ENCODE results near the gene GREB1L.

DNA sequence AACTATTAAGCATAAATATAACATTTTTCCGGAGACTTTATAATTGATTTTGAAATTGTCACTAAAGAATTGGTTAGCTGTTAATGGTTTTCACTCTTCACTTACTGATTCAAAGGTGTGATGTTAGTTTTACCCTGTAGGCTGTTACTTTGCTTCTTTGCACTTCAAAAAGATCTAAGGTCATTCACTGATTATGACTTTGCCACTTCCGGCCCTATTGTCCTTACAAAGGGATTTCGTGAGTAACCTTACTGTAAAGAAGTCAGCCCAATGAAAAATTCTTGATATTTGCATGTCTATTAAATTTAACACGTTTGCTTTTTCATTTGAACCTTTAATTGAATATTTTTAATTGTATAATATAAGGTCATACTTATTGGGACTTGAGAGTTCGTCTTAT lies 61.4 kb downstream of the GREB1L start:
- TF ChIP-seq, protein P1, sequence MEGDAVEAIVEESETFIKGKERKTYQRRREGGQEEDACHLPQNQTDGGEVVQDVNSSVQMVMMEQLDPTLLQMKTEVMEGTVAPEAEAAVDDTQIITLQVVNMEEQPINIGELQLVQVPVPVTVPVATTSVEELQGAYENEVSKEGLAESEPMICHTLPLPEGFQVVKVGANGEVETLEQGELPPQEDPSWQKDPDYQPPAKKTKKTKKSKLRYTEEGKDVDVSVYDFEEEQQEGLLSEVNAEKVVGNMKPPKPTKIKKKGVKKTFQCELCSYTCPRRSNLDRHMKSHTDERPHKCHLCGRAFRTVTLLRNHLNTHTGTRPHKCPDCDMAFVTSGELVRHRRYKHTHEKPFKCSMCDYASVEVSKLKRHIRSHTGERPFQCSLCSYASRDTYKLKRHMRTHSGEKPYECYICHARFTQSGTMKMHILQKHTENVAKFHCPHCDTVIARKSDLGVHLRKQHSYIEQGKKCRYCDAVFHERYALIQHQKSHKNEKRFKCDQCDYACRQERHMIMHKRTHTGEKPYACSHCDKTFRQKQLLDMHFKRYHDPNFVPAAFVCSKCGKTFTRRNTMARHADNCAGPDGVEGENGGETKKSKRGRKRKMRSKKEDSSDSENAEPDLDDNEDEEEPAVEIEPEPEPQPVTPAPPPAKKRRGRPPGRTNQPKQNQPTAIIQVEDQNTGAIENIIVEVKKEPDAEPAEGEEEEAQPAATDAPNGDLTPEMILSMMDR (IDR thresholded peaks at IDR 0.05): no peak
- no peak for TF ChIP-seq POLR2A (IDR thresholded peaks at IDR 0.05)

All from tibial nerve (tissue), 3 donors.